SK-N-SH (cell line): ENCODE measurements around the gene C1orf50. TPM values are rescaled to one million over a fixed set of nuclear protein-coding genes. Genes with fewer than 3 reads are reported as not detected.

Source experiments
- CTCF ChIA-PET: fragments of 300-600, 350-600 bp; formaldehyde crosslinking; extraction: SDS; loops from one replicate; lab custom pipeline; 2021; lab: Yijun Ruan, JAX
- POLR2A ChIA-PET: fragments of 350-600 bp; sonication (Branson Sonifier 250); formaldehyde crosslinking; extraction: SDS; loops from one replicate; lab custom pipeline; 2020; ENCODE audit warnings: antibody characterized with exemption, inconsistent platforms; lab: Yijun Ruan, JAX
- DNase-seq: peaks from one replicate; pipeline ENCODE4 v3.0.0; 2012
- H2AFZ ChIP-seq: fragments of 200-600 bp; sonication (generic); 2 replicates; pipeline ENCODE4 v1.8.1; 2016; ENCODE audit warnings: antibody characterized with exemption, mild to moderate bottlenecking, low read depth
- H3F3A ChIP-seq: fragments of 200-600 bp; sonication (generic); replicated peaks from 2 replicates; pipeline ENCODE3; 2016; ENCODE audit warnings: antibody characterized with exemption, mild to moderate bottlenecking; ENCODE audit not compliant: insufficient read depth
- H3K27ac ChIP-seq, 2 experiments: fragments of 200-500 bp in 1 of 2; fragments of 200-600 bp in 1 of 2; sonication (Bioruptor generic) in 1 of 2; sonication (generic), shearing (Covaris generic) in 1 of 2; 2 replicates each; pipeline versions ENCODE4 v1.5.1 to v1.6.1; 2014 to 2016; ENCODE audit warnings: low read depth in 2 of 2, inconsistent platforms in 1 of 2, low read length in 1 of 2, mild to moderate bottlenecking in 1 of 2, mixed read lengths in 1 of 2
- H3K27me3 ChIP-seq: fragments of 200-600 bp; sonication (generic), shearing (Covaris generic); 2 replicates; pipeline ENCODE4 v1.6.1; 2016; ENCODE audit warnings: mixed run types; ENCODE audit not compliant: insufficient read depth
- H3K36me3 ChIP-seq, 2 experiments: fragments of 200-500 bp in 1 of 2; fragments of 200-600 bp in 1 of 2; sonication (Bioruptor generic) in 1 of 2; sonication (generic) in 1 of 2; replicated peaks in 1 of 2; 2 replicates each; pipeline versions ENCODE3 to v1.5.1; 2014 to 2016; ENCODE audit warnings: low read length in 1 of 2, mild to moderate bottlenecking in 1 of 2; ENCODE audit not compliant: insufficient read depth in 2 of 2, control insufficient read depth in 1 of 2
- H3K4me1 ChIP-seq, 2 experiments: fragments of 200-500 bp in 1 of 2; fragments of 200-600 bp in 1 of 2; sonication (Bioruptor generic) in 1 of 2; sonication (generic), shearing (Covaris generic) in 1 of 2; 2 replicates each; pipeline versions ENCODE4 v1.5.1 to v1.6.1; 2014 to 2016; ENCODE audit warnings: low read depth in 1 of 2, low read length in 1 of 2, mixed run types in 1 of 2; ENCODE audit not compliant: insufficient read depth in 2 of 2, control insufficient read depth in 1 of 2
- H3K4me2 ChIP-seq: fragments of 200-600 bp; sonication (generic), shearing (Covaris generic); 2 replicates; pipeline ENCODE4 v1.6.1; 2017; ENCODE audit warnings: mixed run types
- H3K4me3 ChIP-seq, 2 experiments: fragments of 200-500 bp in 1 of 2; fragments of 200-600 bp in 1 of 2; sonication (Bioruptor generic) in 1 of 2; sonication (generic), shearing (Covaris generic) in 1 of 2; 2 replicates each; pipeline versions ENCODE4 v1.5.1 to v1.8.1; 2014 to 2016; ENCODE audit warnings: low read depth in 2 of 2, inconsistent platforms in 1 of 2, low read length in 1 of 2, mild to moderate bottlenecking in 1 of 2, mixed read lengths in 1 of 2, moderate library complexity in 1 of 2
- H3K79me2 ChIP-seq: fragments of 200-600 bp; sonication (generic); 2 replicates; pipeline ENCODE4 v1.8.1; 2017; ENCODE audit warnings: mild to moderate bottlenecking; ENCODE audit not compliant: insufficient read depth
- H3K9ac ChIP-seq: fragments of 200-600 bp; sonication (generic); 2 replicates; pipeline ENCODE4 v1.6.1; 2017; ENCODE audit warnings: mixed run types
- H3K9me2 ChIP-seq: fragments of 200-600 bp; sonication (generic); 2 replicates; pipeline ENCODE4 v1.6.1; 2017; ENCODE audit warnings: mixed run types
- H3K9me3 ChIP-seq: fragments of 200-600 bp; sonication (generic); 2 replicates; pipeline ENCODE4 v1.6.1; 2017; ENCODE audit warnings: mixed run types, mild to moderate bottlenecking, moderate library complexity
- H4K20me1 ChIP-seq: fragments of 200-600 bp; sonication (generic); 2 replicates; pipeline ENCODE4 v1.6.1; 2017; ENCODE audit warnings: mild to moderate bottlenecking, mixed run types; ENCODE audit not compliant: insufficient read depth
- CHD2 ChIP-seq: fragments of 150-350 bp; IDR thresholded peaks from 2 replicates; pipeline ENCODE4 v1.6.1; 2018; ENCODE audit warnings: low read length; ENCODE audit not compliant: partially characterized antibody
- CTCF ChIP-seq: fragments of 200-600 bp; sonication (generic); IDR thresholded peaks from 2 replicates; pipeline ENCODE4 v1.6.1; 2017; ENCODE audit warnings: antibody characterized with exemption, mild to moderate bottlenecking, moderate library complexity
- FOSL2 ChIP-seq: IDR thresholded peaks from 2 replicates; pipeline ENCODE4 v1.4.0; 2012; ENCODE audit warnings: low read depth, mild to moderate bottlenecking, moderate library complexity, borderline replicate concordance
- FOXJ3 ChIP-seq: sonication (generic); formaldehyde crosslinking; IDR thresholded peaks from 2 replicates; pipeline ENCODE4 v1.5.1; 2020; ENCODE audit warnings: mild to moderate bottlenecking, missing genetic modification reagents
- JUND ChIP-seq: IDR thresholded peaks from 2 replicates; pipeline ENCODE4 v1.4.0; 2012
- MXI1 ChIP-seq: IDR thresholded peaks from 2 replicates; pipeline ENCODE4 v1.6.1; 2012; ENCODE audit warnings: mild to moderate bottlenecking, low read depth, low read length, improper control_type of control experiment
- PBX3 ChIP-seq: IDR thresholded peaks from 2 replicates; pipeline ENCODE4; 2012
- POLR2AphosphoS5 ChIP-seq: IDR thresholded peaks from 2 replicates; pipeline ENCODE4 v1.6.1; 2012; ENCODE audit warnings: low read depth, low read length
- SMC3 ChIP-seq: IDR thresholded peaks from 2 replicates; pipeline ENCODE4 v1.6.1; 2012; ENCODE audit warnings: low read depth, low read length, improper control_type of control experiment
- USF2 ChIP-seq: fragments of 150-350 bp; IDR thresholded peaks from 2 replicates; pipeline ENCODE4 v1.6.1; 2017; ENCODE audit warnings: antibody characterized with exemption, low read length, low read depth, borderline replicate concordance
- ZBTB33 ChIP-seq: IDR thresholded peaks from 2 replicates; pipeline ENCODE4 v1.4.0; 2012; ENCODE audit warnings: low read depth, borderline replicate concordance
- WGBS: methylation state at CpG from one replicate; pipeline ENCODE4 v1.1.6; 2017; ENCODE audit warnings: low lambda C conversion rate; 5-methylcytosine and 5-hydroxymethylcytosine counted together
- polyA plus RNA-seq, 3 experiments: library from polyadenylated mRNA; depleted of rRNA; stranded (reverse); fragments of >200 nt; gene quantifications; 2 replicates each; pipeline ENCODE4 v1.2.3, GENCODE V29; 2012

Gene C1orf50
- polyA plus RNA-seq, 1 of the 3 experiments (the other 2 are of a cell fraction) = 2.6 TPM

- ChIA-PET CTCF (interaction anchor here (1.2 to 1.5 kb wide), 2 partner anchors 14 to 155 kb away, joined by 4 to 5 read pairs; no protein-coding TSS in a partner anchor), POLR2A (no interaction called here)
- H3K36me3 ChIP-seq = no peaks in the 10 kb centered on the region
- no peak overlapping the region for H3K27ac ChIP-seq
- H3F3A ChIP-seq = no peaks in the 10 kb centered on the region
- H4K20me1 ChIP-seq = no peaks in the 10 kb centered on the region
- H3K4me1 ChIP-seq = peaks cover 0 to 6% of the 10 kb centered on the region in 2 experiments; a peak in 1 of 4 replicates
- no peaks in the 10 kb centered on the region for H3K27me3 ChIP-seq
- no peaks in the 10 kb centered on the region for H3K9me2 ChIP-seq
- WGBS = 85% methylated on average over 7 of the region's 12 CpGs
- no peak overlapping the region for H3K9ac ChIP-seq
- peak; percentile 1 for DNase-seq
- no peak overlapping the region for H3K4me3 ChIP-seq
- no peaks in the 10 kb centered on the region for H3K9me3 ChIP-seq
- H3K4me2 ChIP-seq = no peak overlapping the region
- H2AFZ ChIP-seq = no peak overlapping the region
- no peaks in the 10 kb centered on the region for H3K79me2 ChIP-seq
- TF ChIP-seq FOXJ3 (CRISPR knock-in tag) = no peak
- TF ChIP-seq ZBTB33 = no peak
- no peak for TF ChIP-seq JUND
- TF ChIP-seq MXI1 = no peak
- no peak for TF ChIP-seq POLR2AphosphoS5
- no peak for TF ChIP-seq CHD2
- TF ChIP-seq CTCF = no peak
- TF ChIP-seq USF2 = no peak
- TF ChIP-seq FOSL2 = no peak
- no peak for TF ChIP-seq PBX3
- TF ChIP-seq SMC3 = no peak
- TF ChIP-seq, all 33 proteins: peak for 0
These were observed 33.4 kb upstream of the C1orf50 start for GRCh38 chr1:42733415-42734200.
